Suppressor macrophage treated with lipopolysaccharide for 1 hour (primary cell): ENCODE data around the gene TTC9C.
"Not testable (repeated sequence)": the region's sequence is repeated elsewhere in the genome, so short reads cannot be mapped to it uniquely, and the experiment has no call there.

ENCODE experiments used
- DNase-seq, 3 donors: peaks; one replicate each; pipeline ENCODE4 v3.0.0-alpha.2; 2020 to 2022

The TTC9C gene

GRCh38 chr11:62752994-62753735, 24.9 kb downstream of the TTC9C start:
- no peak for DNase-seq

- DNase-seq: peak; percentile 99
Observed at GRCh38 chr11:62753736-62754603, 25.7 kb downstream of the TTC9C start, which contains the start of gene ZBTB3. TSS of gene ZBTB3 (minus strand) at chr11:62754160. CDS start at chr11:62753664, 496 bp downstream.

- no peak for DNase-seq
Observed at GRCh38 chr11:62755086-62755615, 26.9 kb downstream of the TTC9C start.

- DNase-seq: no peak
Observed at GRCh38 chr11:62757846-62758788, 29.8 kb downstream of the TTC9C start.

DNA sequence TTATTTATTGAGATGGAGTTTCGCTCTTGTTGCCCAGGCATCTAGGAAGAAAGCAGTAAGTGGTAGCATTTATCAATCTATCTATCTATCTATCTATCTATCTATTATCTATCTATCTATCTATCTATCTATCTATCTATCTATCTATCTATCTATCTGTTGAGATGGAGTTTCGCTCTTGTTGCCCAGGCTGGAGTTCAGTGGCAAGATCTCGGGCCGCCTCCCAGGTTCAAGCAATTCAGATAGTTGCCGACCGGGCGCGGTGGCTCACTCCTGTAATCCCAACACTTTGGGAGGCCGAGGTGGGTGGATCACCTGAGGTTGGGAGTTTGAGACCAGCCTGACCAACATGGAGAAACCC, 32.6 kb downstream of the TTC9C start:
- DNase-seq: not testable (repeated sequence)

- DNase-seq: no peak
Observed at GRCh38 chr11:62770778-62771143, 42.5 kb downstream of the TTC9C start.

- peak; percentile 98 to 99 (median 99) for DNase-seq
Observed at GRCh38 chr11:62771144-62772021, 43.1 kb downstream of the TTC9C start, which contains the start of gene TAF6L. TSS of gene TAF6L (plus strand) at chr11:62771396. CDS start at chr11:62775784, 4,388 bp downstream.

- no peak for DNase-seq
Observed at GRCh38 chr11:62774407-62774806, 46.1 kb downstream of the TTC9C start.

- no peak for DNase-seq
Observed at GRCh38 chr11:62775646-62776045, 47.4 kb downstream of the TTC9C start.

DNA sequence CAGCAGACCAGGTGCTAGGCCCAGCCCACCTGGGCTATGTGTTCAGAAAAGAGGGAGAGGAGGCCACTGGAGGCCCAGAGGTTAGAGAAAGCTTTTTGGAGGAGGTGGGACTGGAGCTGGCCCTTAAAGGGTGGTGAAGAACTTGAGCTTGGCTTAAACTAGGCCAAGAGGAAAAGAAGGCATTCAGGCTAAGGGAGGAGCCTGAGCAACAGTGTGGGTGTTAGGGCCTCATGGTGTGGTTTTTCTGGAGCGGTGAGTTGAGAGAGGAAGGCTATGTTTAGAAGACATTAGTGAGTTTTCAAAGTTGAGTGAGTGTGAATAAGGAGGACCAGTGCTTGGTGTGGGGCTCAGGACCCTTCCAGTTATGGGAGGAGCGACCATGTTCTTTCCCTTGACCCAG, 49.1 kb downstream of the TTC9C start:
- peak in 2 of 3 donors; percentile 24 to 25 for DNase-seq

DNA sequence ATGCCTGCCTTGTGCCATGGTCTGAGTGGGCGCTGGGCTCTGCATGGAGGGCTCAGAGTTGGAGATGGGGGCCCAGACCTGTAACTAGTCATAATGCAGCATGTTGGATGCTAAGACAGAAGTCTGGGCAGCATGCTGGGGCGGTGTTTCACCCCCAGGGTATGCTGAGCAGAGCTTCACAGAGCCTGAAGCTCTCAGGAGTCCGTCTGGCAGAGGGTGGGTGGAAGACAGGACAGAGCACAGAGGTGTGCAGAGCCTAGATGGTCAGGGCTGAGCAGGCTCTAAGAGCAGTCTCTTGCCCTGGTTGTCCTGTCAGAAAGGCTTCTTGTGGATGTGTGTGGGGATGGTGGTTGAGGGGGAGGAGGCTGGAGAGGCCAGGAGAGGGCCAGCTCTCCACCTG, 50.2 kb downstream of the TTC9C start:
- DNase-seq: no peak

DNA sequence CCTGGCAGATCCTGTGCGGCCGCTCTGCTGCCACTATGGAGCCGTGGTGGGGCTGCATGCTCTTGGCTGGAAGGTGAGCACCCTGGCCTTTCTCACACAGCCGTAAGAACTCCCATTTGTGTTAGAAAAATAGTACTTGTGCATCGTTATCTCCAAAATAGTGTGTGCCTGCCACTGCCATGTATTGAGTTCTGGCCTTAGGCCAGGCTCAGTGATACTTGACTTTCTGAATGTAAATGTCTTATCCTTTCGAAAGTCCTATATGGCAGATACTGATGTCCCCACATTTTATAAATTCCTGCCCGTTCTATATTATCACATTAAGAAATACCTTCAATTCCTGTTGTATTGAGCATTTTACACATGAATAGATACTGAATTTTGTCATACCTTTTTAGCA, 54.5 kb downstream of the TTC9C start:
- DNase-seq: no peak

- DNase-seq: peak; percentile 92 to 97 (median 95)
Observed at GRCh38 chr11:62786318-62787004, 58.2 kb downstream of the TTC9C start.

DNA sequence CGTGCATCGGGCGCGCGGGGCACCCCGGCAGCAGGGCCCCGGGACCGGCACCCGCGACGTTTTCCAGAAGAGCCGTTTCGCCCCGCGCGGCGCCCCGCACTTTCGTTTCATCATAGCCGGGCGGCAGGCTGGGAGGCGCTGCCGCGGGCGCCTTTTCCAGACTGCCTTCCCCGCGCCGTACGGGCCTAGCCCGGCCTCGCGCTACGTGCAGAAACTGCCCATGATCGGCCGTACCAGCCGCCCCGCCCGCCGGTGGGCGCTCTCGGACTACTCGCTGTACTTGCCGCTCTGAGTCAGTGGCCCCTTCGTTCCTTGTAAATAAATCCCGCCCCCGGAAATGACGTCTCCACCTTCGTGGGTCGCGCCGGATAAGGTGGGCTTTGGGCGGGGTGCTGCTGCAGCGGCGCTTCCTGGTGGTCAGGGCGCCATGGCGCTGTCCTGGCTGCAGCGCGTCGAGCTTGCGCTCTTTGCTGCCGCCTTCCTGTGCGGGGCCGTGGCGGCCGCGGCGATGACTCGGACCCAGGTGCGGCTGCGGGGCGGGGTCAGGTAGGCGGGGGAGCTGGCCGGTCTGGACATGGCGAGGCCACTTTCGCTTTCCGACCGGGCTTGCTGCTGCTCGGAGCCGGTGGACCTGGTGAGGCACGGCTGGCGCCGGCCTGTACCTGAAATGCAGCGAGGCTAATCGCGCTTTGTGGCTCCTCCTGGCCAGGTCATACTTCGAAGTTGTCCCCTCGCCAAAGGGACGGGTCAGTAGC, 58.9 kb downstream of the TTC9C start, which contains the start of gene TMEM179B:
TMEM179B (plus strand) TSS at position 398 of the 755 bp plus-strand sequence; CDS start at position 428, 30 bp downstream.
- peak; percentile 100 for DNase-seq
